ENCODE results near the gene SFT2D3. TPM values are rescaled to one million over a fixed set of nuclear protein-coding genes. Genes with fewer than 3 reads are reported as not detected.

The SFT2D3 gene
- total RNA-seq, 2 donors from 2014 or later: 5.5 to 10.1 TPM

- H3K9me3 ChIP-seq (ENCODE audit: control insufficient read depth, low read length): no peaks in the 10 kb centered on the region
- Mint-ChIP-seq H3K4me1 (no peaks in the 10 kb centered on the region), H3K4me3 (no peak overlapping the region), H3K36me3 (ENCODE audit: low read depth) (peaks cover 68% of the 10 kb centered on the region), H3K27ac (no peak overlapping the region), H3K9me3 (no peaks in the 10 kb centered on the region), H3K27me3 (ENCODE audit: insufficient read depth) (no peaks in the 10 kb centered on the region)
- TF ChIP-seq CTCF (conservative IDR thresholded peaks at IDR 0.05): no peak
- H3K4me1 ChIP-seq (ENCODE audit: control insufficient read depth, insufficient read depth, low read length): no peaks in the 10 kb centered on the region
- no peak overlapping the region for H3K4me3 ChIP-seq (ENCODE audit: low read length)
- peaks cover 87% of the 10 kb centered on the region for H3K36me3 ChIP-seq (ENCODE audit: control insufficient read depth, insufficient read depth, low read length)
- DNase-seq: no peak
- no peak overlapping the region for H3K9ac ChIP-seq (ENCODE audit: extremely low read depth, low read length, poor library complexity, severe bottlenecking)
- WGBS, 2 experiments (ENCODE audit: insufficient coverage in 1 of 2, insufficient read length in 1 of 2): 94 to 97% methylated on average over 10 to 13 of the region's 13 CpGs
- H3K27me3 ChIP-seq (ENCODE audit: control insufficient read depth, insufficient read depth, low read length, poor library complexity, severe bottlenecking): no peaks in the 10 kb centered on the region
- no peak overlapping the region for H3K27ac ChIP-seq (ENCODE audit: low read depth, low read length)
These were observed 18.3 kb downstream of the SFT2D3 start for GRCh38 chr2:127719301-127720218.

GRCh38 chr2:127721311-127721977 is 20.1 kb downstream of the SFT2D3 start:
- Histone ChIP-seq H3K9ac (ENCODE audit: extremely low read depth, low read length, poor library complexity, severe bottlenecking) (no peak overlapping the region), H3K27ac (ENCODE audit: low read depth, low read length) (no peak overlapping the region), H3K9me3 (ENCODE audit: control insufficient read depth, low read length) (no peaks in the 10 kb centered on the region), H3K4me1 (ENCODE audit: control insufficient read depth, insufficient read depth, low read length) (no peaks in the 10 kb centered on the region), H3K36me3 (ENCODE audit: control insufficient read depth, insufficient read depth, low read length) (peaks cover 84% of the 10 kb centered on the region), H3K4me3 (ENCODE audit: low read length) (no peak overlapping the region), H3K27me3 (ENCODE audit: control insufficient read depth, insufficient read depth, low read length, poor library complexity, severe bottlenecking) (no peaks in the 10 kb centered on the region)
- WGBS, 2 experiments (ENCODE audit: insufficient coverage in 1 of 2, insufficient read length in 1 of 2): 94% methylated on average over 3 to 6 of the region's 6 CpGs
- no peaks in the 10 kb centered on the region for H3K27me3 Mint-ChIP-seq (ENCODE audit: insufficient read depth)
- DNase-seq: no peak
- TF ChIP-seq CTCF (conservative IDR thresholded peaks at IDR 0.05): no peak
- no peaks in the 10 kb centered on the region for H3K9me3 Mint-ChIP-seq
- H3K27ac Mint-ChIP-seq: no peak overlapping the region
- no peak overlapping the region for H3K4me3 Mint-ChIP-seq
- H3K4me1 Mint-ChIP-seq: no peaks in the 10 kb centered on the region
- H3K36me3 Mint-ChIP-seq (ENCODE audit: low read depth): peaks cover 74% of the 10 kb centered on the region

GRCh38 chr2:127721978-127722355 is 20.7 kb downstream of the SFT2D3 start:
- Mint-ChIP-seq H3K4me1 (no peaks in the 10 kb centered on the region), H3K27me3 (ENCODE audit: insufficient read depth) (no peaks in the 10 kb centered on the region), H3K4me3 (no peak overlapping the region), H3K9me3 (no peaks in the 10 kb centered on the region), H3K36me3 (ENCODE audit: low read depth) (peaks cover 70% of the 10 kb centered on the region), H3K27ac (no peak overlapping the region)
- Histone ChIP-seq H3K36me3 (ENCODE audit: control insufficient read depth, insufficient read depth, low read length) (peaks cover 85% of the 10 kb centered on the region), H3K9ac (ENCODE audit: extremely low read depth, low read length, poor library complexity, severe bottlenecking) (no peak overlapping the region), H3K9me3 (ENCODE audit: control insufficient read depth, low read length) (no peaks in the 10 kb centered on the region), H3K27me3 (ENCODE audit: control insufficient read depth, insufficient read depth, low read length, poor library complexity, severe bottlenecking) (no peaks in the 10 kb centered on the region), H3K4me1 (ENCODE audit: control insufficient read depth, insufficient read depth, low read length) (no peaks in the 10 kb centered on the region), H3K4me3 (ENCODE audit: low read length) (no peak overlapping the region), H3K27ac (ENCODE audit: low read depth, low read length) (no peak overlapping the region)
- 94% methylated on average over 2 of the region's 2 CpGs; no CpG with 5 or more reads in 1 of the 2 experiments for WGBS, 2 experiments (ENCODE audit: insufficient coverage in 1 of 2, insufficient read length in 1 of 2)
- no peak for DNase-seq
- TF ChIP-seq CTCF (conservative IDR thresholded peaks at IDR 0.05): no peak

All from endodermal cell (in vitro differentiated cells).